Immature natural killer cell (primary cell): ENCODE measurements around the gene WNK2. TPM values are rescaled to one million over a fixed set of nuclear protein-coding genes. Genes with fewer than 3 reads are reported as not detected.

ENCODE experiments used
- DNase-seq, 3 donors: peaks; one replicate each; pipeline ENCODE4 v3.0.0; 2022; ENCODE audit warnings: mixed read lengths in 1 of 3
- H3K27ac Mint-ChIP-seq, 6 donors: one replicate each; pipeline ENCODE4 v1.8.0; 2020; ENCODE audit warnings: mixed read lengths in 6 of 6, mild to moderate bottlenecking in 5 of 6, inconsistent platforms in 4 of 6, moderate library complexity in 3 of 6
- H3K27me3 Mint-ChIP-seq, 3 donors: one replicate each; pipeline ENCODE4 v1.8.0; 2020 to 2021; ENCODE audit warnings: low read depth in 3 of 3, mild to moderate bottlenecking in 3 of 3, mixed read lengths in 3 of 3, moderate library complexity in 3 of 3, inconsistent platforms in 1 of 3
- H3K36me3 Mint-ChIP-seq, 3 donors: one replicate each; pipeline ENCODE4 v1.8.0; 2020; ENCODE audit warnings: mixed read lengths in 3 of 3, inconsistent platforms in 2 of 3, mild to moderate bottlenecking in 2 of 3
- H3K4me1 Mint-ChIP-seq, 2 donors: one replicate each; pipeline ENCODE4 v1.8.0; 2020; ENCODE audit warnings: inconsistent platforms in 2 of 2, mild to moderate bottlenecking in 2 of 2, mixed read lengths in 2 of 2, moderate library complexity in 1 of 2
- H3K4me3 Mint-ChIP-seq, 5 donors: one replicate each; pipeline ENCODE4 v1.8.0; 2020; ENCODE audit warnings: mild to moderate bottlenecking in 5 of 5, mixed read lengths in 5 of 5, inconsistent platforms in 3 of 5, moderate library complexity in 3 of 5
- H3K9me3 Mint-ChIP-seq, 6 donors: one replicate each; pipeline ENCODE4 v1.8.0; 2020; ENCODE audit warnings: mild to moderate bottlenecking in 6 of 6, mixed read lengths in 6 of 6, inconsistent platforms in 4 of 6, moderate library complexity in 3 of 6
- polyA plus RNA-seq, 3 donors: library from polyadenylated mRNA; unstranded; fragments of 300-500 nt; fragmentation: Illumina TruSeq; gene quantifications; one replicate each; pipeline ENCODE4 v1.2.3, GENCODE V29; 2021

WNK2 gene
- polyA plus RNA-seq, 3 donors from 2014 or later, result not detected

DNA sequence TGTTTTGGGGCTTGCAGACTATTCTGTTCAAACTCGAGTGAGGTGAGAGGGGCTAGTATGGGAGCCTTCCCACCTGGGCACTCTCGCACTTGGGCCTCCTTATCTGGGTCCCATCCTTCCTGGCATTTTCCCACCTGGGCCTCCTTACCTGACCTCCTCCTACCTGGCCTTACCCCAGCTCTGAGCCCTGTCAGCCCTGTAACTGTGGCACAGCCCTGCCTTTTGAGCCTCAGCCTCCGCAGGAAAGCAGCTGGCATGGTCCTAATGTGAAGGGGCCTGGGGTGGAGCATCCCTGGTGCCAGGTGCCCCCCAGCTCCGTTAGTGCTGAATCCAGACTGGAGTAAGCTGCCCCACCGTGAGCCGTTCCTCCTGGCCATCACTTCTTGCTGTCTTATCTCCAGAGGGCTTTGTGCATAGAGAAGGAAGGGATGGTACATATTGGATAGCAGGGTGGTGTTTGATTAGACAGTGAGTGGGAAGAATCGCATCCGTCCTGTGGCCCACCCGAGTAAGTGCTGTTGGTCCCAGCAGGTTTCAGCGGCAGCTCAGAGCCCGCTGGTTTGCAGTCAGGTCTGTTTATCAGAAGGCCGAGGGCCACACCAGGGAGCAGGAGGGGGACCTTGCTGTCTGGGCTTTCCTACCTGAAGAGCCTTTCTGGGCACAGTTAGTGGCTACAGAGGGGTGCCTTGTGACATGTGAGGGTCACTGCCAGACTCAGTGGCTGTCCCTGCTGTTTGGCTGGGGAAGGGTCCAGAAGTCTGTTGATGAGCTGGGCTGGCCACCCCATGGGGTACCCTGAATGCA, 76.5 kb downstream of the WNK2 start:
- Mint-ChIP-seq H3K27me3 (peaks cover 1 to 10% (median 5%) of the 10 kb centered on the region in 3 donors), H3K27ac (no peak overlapping the region), H3K36me3 (no peaks in the 10 kb centered on the region), H3K4me3 (no peak overlapping the region), H3K9me3 (no peaks in the 10 kb centered on the region), H3K4me1 (peaks cover 0 to 2% of the 10 kb centered on the region in 2 donors)
- no peak for DNase-seq

GRCh38 chr9:93261281-93261680, 77.3 kb downstream of the WNK2 start:
- Mint-ChIP-seq H3K36me3 (no peaks in the 10 kb centered on the region), H3K4me3 (no peak overlapping the region), H3K4me1 (peaks cover 0 to 2% of the 10 kb centered on the region in 2 donors), H3K9me3 (no peaks in the 10 kb centered on the region), H3K27ac (no peak overlapping the region), H3K27me3 (peaks cover 1 to 10% (median 3%) of the 10 kb centered on the region in 3 donors)
- no peak for DNase-seq

DNA sequence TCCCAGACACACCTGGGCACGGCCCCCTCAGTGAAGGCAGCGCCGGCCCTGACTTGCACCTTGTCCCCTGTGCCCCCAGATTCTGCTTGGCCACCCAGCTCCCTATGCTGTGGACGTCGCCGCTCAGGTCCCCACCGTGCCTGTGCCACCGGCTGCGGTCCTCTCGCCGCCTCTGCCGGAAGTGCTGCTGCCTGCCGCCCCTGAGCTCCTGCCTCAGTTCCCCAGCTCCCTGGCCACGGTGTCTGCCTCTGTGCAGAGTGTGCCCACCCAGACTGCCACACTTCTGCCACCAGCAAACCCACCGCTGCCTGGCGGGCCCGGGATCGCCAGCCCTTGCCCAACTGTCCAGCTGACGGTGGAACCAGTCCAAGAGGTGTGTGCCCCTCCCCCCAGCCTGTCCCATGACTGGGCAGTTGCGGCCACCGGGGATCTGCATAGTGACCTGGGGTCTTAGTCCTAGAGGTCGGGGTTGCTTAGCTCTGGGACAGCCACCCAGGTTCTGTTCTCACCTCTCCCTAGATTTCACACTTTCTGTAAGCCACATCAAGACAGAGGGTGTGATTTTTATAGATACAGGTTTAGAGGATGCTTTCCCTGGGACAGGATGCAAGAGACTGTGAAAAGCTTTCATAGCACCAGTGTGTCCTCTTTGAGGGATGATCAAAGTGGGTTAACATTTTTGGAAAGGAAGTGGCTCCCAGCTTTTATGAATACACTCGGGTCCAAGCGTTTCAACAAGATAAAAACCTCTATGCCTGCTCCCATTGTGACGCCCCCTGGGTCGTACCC, 78.0 kb downstream of the WNK2 start:
- Mint-ChIP-seq H3K27me3 (peaks cover 0 to 10% (median 1%) of the 10 kb centered on the region in 3 donors), H3K36me3 (no peaks in the 10 kb centered on the region), H3K27ac (no peak overlapping the region), H3K4me1 (no peaks in the 10 kb centered on the region), H3K9me3 (no peaks in the 10 kb centered on the region), H3K4me3 (no peak overlapping the region)
- no peak for DNase-seq

DNA sequence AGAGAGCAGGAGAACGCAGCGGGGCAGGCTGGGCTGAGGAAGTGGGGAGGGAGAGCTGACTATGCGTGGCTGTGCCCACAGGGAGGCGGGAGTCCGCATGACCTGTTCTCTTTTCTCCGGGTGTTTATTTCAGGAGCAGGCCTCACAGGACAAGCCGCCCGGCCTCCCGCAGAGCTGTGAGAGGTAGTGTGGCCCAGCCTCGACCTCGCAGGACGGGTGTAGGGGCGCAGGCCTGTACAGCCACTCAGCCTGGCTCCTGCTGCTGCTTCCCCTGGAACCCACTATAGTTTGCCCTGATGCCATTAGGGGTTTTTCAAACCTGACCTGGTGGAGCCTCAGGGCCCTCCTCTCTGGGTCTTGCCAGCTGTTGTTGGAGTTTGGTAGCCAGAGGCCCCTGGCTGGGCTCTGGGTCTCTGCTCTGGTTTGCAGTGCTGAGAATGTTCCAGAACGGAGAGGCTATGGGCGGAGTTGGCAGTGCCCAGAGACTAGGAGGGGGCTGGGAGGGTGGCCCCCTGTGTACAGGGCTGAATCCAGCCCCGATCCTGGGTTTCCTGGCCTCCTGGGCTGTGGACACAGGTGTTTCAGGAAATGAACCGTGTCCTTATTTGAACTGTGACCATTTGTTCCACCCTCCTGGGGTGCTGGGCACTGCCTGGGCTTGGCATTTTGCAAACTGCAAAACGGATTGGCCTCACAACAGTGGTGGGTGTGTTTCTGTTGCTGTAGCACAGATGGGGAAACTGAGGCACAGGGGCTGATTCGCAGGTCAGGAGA, 78.8 kb downstream of the WNK2 start:
- Mint-ChIP-seq H3K27me3 (peaks cover 0 to 10% (median 1%) of the 10 kb centered on the region in 3 donors), H3K4me1 (no peaks in the 10 kb centered on the region), H3K27ac (no peak overlapping the region), H3K9me3 (no peaks in the 10 kb centered on the region), H3K4me3 (no peak overlapping the region), H3K36me3 (no peaks in the 10 kb centered on the region)
- DNase-seq, result no peak

DNA sequence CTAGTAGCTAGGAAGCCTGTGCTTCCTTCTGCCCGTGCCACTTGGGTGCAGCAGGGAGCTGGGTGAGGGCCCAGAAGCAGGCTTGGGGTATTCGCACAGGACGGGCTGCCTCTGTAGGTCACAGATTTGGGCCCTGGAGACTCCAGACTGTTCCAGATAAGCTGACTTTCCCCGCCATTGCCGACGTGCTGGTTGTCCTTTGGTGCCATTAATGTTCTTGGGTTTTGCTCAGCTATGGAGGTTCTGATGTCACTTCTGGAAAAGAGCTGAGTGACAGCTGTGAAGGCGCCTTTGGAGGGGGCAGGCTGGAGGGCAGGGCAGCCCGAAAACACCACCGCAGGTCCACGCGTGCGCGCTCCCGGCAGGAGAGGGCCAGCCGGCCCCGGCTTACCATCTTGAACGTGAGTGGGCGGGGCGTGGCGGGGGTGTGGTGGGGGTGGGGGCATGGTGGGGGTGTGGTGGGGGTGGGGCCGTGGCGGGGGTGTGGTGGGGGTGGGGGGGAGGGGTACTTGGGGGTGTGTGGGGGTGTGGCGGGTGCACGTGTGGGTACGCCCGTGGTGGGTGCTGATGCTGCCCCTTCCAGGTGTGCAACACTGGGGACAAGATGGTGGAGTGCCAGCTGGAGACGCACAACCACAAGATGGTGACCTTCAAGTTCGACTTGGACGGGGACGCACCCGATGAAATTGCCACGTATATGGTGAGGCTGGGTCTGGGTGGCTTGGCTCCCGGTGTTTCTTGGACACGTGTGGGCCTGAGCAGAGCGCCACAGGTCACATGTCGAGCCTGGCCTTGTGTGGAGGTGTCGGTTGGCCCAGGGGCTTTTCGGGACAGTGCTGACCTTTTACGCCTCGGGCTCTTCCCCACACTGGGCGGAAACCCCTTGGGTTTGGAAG, 79.6 kb downstream of the WNK2 start:
- no peaks in the 10 kb centered on the region for H3K36me3 Mint-ChIP-seq
- H3K9me3 Mint-ChIP-seq, result no peaks in the 10 kb centered on the region
- no peak for DNase-seq
- H3K4me3 Mint-ChIP-seq, result no peak overlapping the region
- no peaks in the 10 kb centered on the region for H3K4me1 Mint-ChIP-seq
- H3K27ac Mint-ChIP-seq, result no peak overlapping the region
- H3K27me3 Mint-ChIP-seq, result peaks cover 0 to 10% (median 1%) of the 10 kb centered on the region in 3 donors

DNA sequence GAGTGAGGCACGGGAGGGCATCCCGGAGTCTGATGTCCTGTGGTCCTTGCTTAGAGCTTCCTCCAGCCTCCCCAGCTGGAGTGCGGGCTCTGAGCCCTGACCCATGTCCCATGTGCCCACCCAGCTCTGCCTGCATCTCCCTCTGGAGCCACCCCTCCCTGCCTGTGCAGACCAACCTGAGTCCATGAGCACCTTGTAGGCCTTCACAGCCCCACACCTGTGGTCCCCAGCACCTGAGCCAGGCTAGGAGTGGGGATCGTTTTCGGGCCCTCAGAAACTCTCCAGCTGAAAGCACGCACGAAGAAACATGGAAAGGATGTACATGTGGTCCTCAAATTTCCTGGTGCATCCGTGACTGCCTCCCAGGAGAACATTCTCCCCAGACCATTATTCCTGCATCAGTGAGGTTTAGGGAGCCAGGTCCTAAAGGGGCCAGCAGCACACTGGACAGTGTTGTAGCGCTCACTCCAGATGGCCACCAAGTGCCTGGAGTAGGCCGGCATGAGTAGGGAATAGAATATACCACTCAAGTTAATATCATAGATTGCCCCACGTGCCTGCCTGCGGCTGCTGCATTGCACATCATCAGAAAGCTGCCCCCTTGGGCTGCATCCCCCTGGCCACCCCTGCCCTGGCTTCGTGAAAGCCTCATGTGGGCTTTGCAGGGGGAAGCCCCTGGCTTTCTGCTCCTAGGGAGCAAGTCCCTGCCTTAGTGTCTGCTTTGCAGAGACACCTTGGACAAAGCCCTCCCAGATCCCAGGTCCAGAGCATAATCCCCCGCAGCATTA, 80.6 kb downstream of the WNK2 start:
- no peak overlapping the region for H3K4me3 Mint-ChIP-seq
- no peaks in the 10 kb centered on the region for H3K4me1 Mint-ChIP-seq
- no peaks in the 10 kb centered on the region for H3K36me3 Mint-ChIP-seq
- H3K27me3 Mint-ChIP-seq, result peaks cover 1 to 8% (median 4%) of the 10 kb centered on the region in 3 donors
- no peak for DNase-seq
- no peaks in the 10 kb centered on the region for H3K9me3 Mint-ChIP-seq
- H3K27ac Mint-ChIP-seq, result no peak overlapping the region

DNA sequence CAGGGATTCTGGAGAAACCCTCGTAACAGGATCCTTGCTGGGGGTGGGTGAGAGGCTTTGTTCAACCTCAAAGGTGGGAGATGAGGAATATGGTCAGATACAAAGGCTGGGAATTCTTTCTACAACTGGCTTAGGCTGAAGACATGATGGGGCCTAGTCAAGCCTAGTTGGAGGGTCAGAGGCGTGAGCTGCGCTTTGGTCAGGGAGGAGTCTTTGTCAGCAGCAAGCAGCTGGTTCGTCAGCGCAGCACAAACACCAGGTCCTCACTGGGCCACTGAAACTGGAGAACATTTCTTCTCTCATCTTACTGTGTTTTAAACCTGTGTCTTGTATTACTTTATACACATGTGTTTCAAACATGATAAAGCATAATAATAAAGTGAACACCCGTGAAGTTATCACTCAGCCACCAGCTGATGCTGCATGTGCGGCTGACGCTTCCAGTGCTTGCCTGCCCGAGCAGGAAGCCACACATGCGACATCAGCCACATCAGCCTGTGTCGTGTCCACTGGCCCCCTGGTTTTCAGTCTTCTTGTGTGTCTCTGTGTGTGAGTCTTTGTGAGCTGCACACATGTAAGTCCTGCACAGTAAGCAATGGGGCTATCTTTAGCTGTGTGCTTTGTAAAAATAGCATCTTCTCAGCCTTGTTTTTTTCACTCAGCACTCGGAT, 81.5 kb downstream of the WNK2 start:
- no peak overlapping the region for H3K27ac Mint-ChIP-seq
- peaks cover 0 to under 1% (median 0%) of the 10 kb centered on the region in 6 donors for H3K9me3 Mint-ChIP-seq
- H3K4me3 Mint-ChIP-seq, result no peak overlapping the region

GRCh38 chr9:93265972-93266371, 82.0 kb downstream of the WNK2 start:
- Mint-ChIP-seq H3K27ac (no peak overlapping the region), H3K27me3 (peaks cover 1 to 7% (median 4%) of the 10 kb centered on the region in 3 donors), H3K4me1 (no peaks in the 10 kb centered on the region), H3K36me3 (no peaks in the 10 kb centered on the region), H3K4me3 (no peak overlapping the region), H3K9me3 (peaks cover 0 to 6% (median 0%) of the 10 kb centered on the region in 6 donors)
- no peak for DNase-seq

More for the DNA sequence above, 81.5 kb downstream of the WNK2 start:
- DNase-seq, result no peak
- Mint-ChIP-seq H3K4me1 (no peaks in the 10 kb centered on the region), H3K27me3 (peaks cover 1 to 7% (median 4%) of the 10 kb centered on the region in 3 donors), H3K36me3 (no peaks in the 10 kb centered on the region)

DNA sequence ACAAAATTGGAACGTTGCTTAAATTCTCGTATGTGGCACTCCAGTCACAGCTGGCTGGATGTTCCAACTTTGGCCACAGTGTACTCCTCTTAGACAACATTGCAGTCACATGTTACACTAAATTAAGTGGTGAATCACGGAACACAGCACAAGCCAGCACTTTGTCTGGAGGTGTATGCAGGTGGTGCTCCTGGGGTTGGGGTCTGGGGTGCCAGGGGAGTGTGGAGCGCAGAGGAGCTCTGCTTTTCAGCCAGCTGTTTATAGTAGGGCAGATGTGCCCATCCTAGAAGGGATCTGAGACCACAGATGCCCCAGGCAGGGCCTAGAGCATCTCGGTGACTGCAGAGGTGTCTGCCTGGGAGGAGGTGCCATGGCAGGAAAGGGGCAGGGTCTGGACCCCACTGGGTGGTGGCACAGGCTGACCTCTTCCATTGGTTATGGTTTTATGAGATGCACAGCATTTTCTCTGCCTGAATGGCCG, 82.6 kb downstream of the WNK2 start:
- H3K27me3 Mint-ChIP-seq, result peaks cover 1 to 8% (median 4%) of the 10 kb centered on the region in 3 donors
- H3K4me1 Mint-ChIP-seq, result no peaks in the 10 kb centered on the region
- H3K9me3 Mint-ChIP-seq, result peaks cover 0 to 12% (median 0%) of the 10 kb centered on the region in 6 donors
- no peak for DNase-seq
- H3K27ac Mint-ChIP-seq, result no peak overlapping the region
- H3K4me3 Mint-ChIP-seq, result no peak overlapping the region
- H3K36me3 Mint-ChIP-seq, result no peaks in the 10 kb centered on the region

DNA sequence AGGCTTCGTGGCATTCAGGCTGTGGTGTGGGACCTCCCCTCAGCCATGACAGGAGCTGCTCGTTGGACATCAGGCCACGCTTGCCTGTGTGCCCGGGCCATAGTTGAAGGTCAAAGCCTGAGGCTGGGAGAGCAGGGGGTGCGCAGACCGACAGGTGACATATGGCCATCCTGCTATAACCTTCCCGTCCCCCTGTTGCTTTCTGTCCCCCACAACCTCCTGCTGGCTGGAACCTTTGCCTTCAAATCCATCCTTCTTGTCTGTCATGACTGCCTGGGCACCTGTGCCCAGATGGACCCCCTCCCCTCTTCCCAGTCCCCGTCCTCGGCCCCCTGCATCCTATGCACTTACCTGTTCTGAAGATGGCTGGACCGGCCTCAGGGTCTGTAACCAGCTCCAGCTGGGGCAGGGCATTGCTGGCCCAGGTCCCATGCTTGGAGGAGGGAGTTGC, 83.2 kb downstream of the WNK2 start:
- H3K4me1 Mint-ChIP-seq, result no peaks in the 10 kb centered on the region
- H3K27me3 Mint-ChIP-seq, result peaks cover 1 to 8% (median 4%) of the 10 kb centered on the region in 3 donors
- no peak overlapping the region for H3K27ac Mint-ChIP-seq
- H3K4me3 Mint-ChIP-seq, result no peak overlapping the region
- H3K9me3 Mint-ChIP-seq, result peaks cover 0 to 12% (median 2%) of the 10 kb centered on the region in 6 donors
- DNase-seq, result no peak
- H3K36me3 Mint-ChIP-seq, result no peaks in the 10 kb centered on the region

- Mint-ChIP-seq H3K4me3 (no peak overlapping the region), H3K27me3 (peaks cover 1 to 8% (median 4%) of the 10 kb centered on the region in 3 donors), H3K9me3 (peaks cover 0 to 12% (median 2%) of the 10 kb centered on the region in 6 donors), H3K27ac (no peak overlapping the region), H3K36me3 (no peaks in the 10 kb centered on the region), H3K4me1 (no peaks in the 10 kb centered on the region)
- DNase-seq, result no peak
Measured at GRCh38 chr9:93267681-93268505, 84.0 kb downstream of the WNK2 start.
